GM19351 (cell line): ENCODE measurements around the gene JAG2.

ENCODE experiments used
- ATAC-seq: cut with Tn5 transposase; IDR thresholded peaks from one replicate; pipeline ENCODE4 v1.9.1; 2021; ENCODE audit warnings: mild to moderate bottlenecking, moderate library complexity; ENCODE audit not compliant: unreplicated experiment

JAG2 gene

GRCh38 chr14:105204206-105204930 is 35.8 kb upstream of the JAG2 start:
- ATAC-seq = no peak

GRCh38 chr14:105203701-105204100 is 35.1 kb upstream of the JAG2 start:
- ATAC-seq = no peak

GRCh38 chr14:105203057-105203531 is 34.5 kb upstream of the JAG2 start:
- ATAC-seq = no peak

DNA sequence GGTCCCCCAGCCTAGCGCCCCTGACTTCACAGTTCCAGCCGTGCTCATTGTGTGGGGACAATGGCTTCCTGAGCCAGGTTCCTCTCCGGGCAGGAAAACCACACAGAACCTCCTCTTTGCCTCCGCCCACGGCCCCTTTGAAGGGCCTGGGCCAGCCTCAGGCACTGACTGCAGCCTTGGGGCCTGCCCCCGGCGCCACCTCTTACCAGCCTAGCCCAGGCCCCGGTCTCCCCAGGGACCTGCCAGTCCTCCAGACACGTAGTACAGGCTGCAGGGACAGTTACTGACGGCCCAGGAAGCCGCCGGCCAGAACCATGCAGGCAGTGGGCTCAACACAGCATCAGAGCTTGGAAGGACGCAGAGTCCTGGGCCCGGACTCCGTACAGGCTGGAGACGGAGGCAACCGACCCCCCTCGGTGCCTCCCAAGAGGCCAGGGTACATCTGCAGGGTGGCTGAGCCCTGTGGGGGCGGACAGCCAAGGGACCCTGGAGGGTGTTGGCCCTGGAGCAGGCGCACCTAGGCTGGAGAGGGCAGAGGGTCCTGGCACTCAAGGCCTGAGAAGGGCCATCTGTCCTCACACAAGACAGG is 33.4 kb upstream of the JAG2 start:
- no peak for ATAC-seq

- ATAC-seq = no peak
Observed at GRCh38 chr14:105201156-105201924, 32.8 kb upstream of the JAG2 start.

GRCh38 chr14:105200641-105201040 is 32.1 kb upstream of the JAG2 start:
- no peak for ATAC-seq

DNA sequence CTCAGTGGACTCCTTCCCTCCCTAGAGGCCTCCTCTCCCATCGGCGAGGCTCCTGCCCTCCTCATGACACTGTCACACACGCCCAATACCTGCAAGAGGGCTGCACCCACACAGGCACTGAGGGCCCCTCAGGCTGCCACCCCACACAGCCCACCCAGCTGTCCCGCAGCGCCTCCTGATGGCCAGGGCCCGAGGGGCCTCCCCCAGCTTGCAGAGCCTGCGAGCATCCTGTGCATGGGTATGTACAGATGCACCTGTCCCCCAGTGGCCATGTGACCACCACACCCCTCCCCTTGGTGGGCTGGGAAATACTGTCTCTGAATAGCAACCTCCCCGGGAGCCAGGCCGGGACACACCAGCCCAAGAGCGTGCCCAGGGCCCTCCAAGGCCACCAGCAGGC is 31.5 kb upstream of the JAG2 start:
- no peak for ATAC-seq

DNA sequence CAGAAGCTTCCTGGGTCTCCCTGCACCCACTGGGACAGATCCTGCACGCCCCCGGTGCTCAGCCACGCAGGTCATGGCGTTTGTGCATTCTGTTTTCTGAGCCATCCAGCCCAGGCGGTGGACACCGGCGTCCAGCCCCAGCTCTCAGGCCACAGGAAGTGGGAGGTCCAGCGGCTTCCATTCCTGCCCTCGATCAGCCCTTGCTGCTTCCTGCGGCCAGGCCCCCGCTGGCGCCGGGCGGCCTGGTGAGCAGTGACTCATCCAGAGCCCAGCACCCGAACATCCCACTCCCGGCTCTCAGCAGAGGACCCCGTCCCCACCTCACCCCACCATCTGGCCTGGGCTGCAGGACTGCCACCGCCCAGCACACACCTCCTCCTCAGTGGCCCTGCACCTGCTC is 30.5 kb upstream of the JAG2 start:
- ATAC-seq = no peak

GRCh38 chr14:105198588-105198987 is 30.0 kb upstream of the JAG2 start:
- no peak for ATAC-seq

DNA sequence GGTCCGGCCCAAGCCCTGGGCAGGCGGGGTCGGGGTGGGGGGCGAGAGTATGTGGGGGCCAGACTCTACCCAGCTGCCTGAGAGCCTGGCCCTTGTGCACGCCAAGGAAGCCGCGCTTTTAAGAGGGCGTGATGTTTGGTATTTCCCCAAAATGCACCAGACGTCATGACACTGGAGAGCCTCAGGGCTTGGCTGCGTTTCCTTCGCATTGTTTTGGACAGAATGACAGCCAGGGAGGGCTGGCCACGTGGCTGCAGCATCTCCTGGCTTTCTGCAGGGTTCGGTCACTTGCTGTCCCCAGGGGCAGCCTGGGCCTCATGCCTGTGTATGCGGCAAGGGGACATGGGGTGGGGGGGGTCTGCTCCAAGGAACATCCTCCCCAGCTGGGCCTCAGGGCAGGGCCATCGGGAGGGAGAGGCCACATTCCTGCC is 28.6 kb upstream of the JAG2 start:
- no peak for ATAC-seq

DNA sequence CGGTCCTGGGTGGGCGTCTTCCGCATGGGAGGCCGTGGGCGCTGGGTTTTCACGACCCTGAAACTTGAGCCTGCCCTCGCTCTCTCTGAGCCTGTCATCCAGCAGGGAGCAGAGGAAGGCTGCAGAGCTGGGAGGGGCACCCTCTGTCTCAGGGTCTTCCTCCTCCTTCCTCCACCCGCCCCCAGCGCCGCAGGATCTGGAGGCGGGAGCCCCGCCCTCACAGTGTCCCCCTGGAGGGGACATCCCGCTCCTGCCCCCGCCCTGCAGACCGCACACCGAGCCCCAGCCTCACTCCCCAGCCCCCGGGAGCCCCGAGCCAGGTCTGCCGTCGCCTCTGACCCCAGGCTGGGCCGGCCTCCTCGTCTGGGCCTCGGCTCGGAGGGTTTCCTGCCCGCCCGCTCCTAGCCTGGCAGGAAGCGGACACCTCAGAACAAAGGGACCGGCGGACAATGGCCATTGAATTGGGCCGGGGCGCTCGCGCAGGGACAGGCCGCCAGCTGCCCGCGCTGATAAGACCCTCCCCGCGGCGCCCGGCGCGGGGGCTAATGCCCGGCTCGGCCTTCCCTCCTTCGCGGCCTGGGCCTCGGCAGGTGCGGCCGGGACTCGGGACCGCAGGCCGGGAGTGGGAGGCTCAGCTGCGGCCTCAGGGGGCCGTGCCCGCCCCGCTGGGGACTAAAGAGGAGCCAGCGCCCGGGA is 27.8 kb upstream of the JAG2 start:
- no peak for ATAC-seq

DNA sequence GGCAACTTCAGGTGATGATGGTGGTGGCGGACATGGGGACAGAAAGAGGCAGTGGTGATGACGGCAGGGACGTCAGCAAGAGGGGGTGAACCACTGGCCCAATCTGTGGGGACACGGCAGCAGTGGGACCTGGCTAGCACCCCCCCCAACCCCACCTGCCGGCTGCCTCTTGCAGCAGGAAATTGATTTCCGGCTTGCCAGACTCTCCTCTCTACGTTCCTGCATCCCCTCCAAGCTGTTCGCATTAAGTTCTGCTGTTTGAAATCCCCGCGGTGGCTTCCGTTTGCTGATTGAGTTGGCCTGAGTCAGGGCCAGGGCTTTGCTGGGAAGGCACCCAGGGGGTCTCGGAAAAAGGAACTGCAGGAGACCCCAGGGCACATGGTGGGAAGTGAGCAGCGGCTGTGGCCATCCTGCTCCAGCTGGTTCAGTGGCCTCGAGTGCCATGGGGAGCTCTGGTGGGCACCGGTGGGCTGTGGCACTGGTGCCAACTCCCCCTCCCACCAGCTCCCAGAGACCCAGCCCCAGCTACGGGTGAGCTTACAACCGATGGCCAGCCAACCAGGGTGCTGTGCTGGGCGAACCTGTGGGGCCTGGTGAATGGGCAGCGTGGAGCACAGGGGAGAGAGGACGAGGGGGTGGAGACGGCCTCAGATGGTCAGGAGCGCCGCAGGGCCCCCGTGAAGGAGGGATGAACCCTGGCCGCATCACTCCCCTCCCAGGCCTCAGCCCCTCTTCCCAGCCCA is 27.1 kb upstream of the JAG2 start:
- ATAC-seq = no peak

DNA sequence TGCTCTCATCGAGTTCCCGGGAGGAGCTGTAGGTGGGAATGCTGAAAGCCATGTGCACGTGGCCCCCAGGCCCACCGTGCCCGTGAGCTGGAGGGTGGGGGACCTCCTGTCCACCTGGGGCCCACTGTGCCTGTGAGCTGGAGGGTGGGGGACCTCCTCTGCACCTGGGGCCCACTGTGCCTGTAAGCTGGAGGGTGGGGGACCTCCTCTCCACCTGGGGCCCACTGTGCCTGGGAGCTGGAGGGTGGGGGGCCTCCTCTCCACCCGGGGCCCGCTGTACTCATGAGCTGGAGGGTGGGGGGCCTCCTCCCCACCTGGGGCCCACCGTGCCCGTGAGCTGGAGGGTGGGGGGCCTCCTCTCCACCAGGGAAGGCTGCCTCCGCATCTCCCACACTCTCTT is 26.5 kb upstream of the JAG2 start:
- ATAC-seq = no peak

DNA sequence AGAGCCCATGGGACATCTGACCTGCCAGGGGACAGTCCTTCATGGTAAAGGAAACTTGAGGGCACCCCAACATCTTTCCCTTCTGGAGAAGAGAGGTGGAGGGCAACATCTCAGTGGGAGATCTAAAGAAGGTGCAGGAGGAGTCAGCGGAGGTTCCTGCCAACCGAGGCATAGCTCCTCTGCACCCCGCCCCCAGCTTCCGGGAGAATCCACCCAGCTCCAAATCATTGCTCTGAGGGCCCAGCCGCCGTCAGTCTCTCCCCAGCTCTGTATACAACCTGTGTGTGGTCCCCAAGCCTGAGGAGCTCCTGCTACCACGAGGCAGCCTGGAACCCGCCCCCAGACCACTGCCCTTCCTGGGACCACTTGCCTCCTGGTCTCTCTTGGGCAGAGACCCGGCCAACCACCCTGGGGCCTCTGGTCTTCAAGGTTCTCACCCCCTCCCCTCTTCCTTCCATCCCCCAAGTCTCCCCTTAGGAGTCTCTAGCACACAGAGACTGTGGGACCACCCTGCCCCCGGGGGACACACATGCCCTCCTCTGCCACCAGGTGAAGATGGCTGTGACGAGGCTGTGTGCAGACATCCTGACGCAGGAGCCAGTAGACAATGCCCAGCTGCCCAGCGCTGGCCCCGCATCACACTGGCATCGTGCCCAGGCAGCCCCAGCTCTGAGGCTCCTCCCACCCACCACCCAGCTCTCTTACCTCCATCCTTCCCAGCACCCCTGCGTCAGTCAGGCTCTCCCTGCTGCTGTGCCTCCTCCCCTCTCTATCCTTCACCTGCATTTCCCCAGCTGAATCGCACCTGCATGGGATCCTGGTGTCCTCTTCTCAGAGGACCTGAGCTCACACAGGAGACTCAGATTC is 25.6 kb upstream of the JAG2 start:
- no peak for ATAC-seq

- ATAC-seq = no peak
Observed at GRCh38 chr14:105192866-105193731, 24.5 kb upstream of the JAG2 start.

DNA sequence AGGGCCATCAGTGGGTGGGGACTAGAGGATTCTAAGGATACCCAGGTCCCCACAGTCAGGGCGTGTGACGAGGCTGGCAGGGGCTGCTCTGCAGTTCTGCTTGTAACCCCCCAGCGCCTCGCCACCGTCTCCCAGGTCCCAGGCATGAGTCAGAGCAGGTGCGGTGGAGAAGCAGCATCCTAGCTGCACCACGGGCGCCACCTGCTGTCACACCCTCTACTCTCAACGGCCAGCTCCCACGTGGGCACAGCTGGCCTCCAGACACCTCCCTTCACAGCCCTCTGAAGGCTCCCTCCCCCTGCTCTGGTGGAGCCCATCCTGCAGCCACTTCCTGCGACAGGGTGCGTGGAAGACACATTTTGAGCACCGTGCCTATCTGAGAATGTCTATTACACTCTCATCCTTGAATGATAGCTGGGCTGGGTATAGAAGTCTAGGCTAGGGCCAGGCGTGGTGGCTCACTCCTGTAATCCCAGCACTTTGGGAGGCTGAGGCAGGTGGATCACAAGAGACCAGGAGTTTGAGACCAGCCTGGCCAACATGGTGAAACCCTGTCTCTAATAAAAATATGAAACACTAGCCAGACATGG is 19.5 kb upstream of the JAG2 start:
- no peak for ATAC-seq

DNA sequence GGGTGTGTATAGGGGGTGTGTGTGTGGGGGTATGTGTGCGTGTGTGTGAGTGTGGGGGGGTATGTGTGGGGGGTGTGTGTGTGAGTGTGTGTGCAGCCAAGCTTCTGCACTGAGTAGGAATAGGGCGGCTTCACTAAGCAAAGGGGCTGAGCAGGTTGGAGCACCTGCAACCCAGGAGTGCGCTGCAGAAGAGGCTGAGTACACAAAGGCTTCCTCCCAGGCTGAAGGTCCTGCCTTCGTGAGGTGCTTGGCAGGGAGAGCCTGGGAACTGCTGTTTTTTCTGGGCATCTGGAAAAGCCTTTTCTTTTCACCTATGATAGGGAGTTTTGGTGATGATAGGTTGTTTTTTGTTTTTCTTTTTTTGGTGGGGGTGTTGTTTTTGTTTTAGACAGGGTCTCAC is 18.5 kb upstream of the JAG2 start:
- ATAC-seq = no peak

GRCh38 chr14:105185973-105186372 is 17.4 kb upstream of the JAG2 start:
- ATAC-seq = no peak
